Measurements from ENCODE around the gene YBEY.
"Not testable (repeated sequence)": the region's sequence is repeated elsewhere in the genome, so short reads cannot be mapped to it uniquely, and the experiment has no call there.

The YBEY gene, protein sequence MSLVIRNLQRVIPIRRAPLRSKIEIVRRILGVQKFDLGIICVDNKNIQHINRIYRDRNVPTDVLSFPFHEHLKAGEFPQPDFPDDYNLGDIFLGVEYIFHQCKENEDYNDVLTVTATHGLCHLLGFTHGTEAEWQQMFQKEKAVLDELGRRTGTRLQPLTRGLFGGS

DNA sequence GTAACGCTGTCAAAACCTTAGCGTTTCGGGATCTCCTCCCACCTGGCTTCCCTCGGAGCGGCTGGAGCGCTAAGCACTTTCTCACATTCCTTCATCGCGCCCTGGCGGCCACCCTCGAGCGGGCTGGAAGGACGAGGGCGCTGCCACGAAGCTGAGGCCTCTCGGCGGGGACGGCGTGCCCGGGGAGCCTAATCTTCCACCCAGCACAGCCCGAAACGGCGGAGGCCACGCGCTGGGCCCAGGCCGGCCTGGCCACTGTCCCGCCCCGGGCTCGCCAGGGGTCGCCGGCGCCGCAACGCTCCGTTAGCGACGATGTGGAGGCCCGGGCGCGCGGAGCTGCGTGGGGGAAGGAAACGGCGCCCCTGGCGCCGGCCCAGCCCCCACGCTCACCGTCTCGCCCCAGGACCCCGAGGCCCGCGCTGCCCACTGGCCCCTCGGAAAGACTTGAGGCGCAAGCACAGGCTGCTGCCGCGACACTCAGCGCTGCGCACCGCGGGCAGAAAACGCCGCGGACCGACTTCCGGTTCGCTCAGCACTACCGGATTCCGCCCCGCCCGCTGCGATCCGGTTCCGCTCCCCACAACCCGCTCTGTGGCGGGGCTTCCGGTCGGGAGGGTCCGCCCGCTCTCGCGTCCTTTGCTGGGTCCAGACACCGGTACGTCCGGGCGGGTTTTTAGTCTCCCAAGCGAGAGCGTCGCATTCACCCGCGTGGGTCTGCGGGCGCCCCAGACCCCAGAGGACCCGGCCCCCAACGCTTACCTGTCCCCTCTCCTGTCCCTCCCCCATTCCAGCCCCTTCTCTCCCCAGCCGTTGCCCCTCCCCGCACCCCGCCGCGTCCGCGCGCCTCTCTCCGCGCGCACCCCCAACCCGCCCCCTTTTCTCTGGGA lies at the start of gene YBEY:
Gene YBEY (plus strand): TSS at position 582 of the 887 bp plus-strand sequence. CDS start 572 bp downstream, outside the sequence.
- TF ChIP-seq, protein P1, sequence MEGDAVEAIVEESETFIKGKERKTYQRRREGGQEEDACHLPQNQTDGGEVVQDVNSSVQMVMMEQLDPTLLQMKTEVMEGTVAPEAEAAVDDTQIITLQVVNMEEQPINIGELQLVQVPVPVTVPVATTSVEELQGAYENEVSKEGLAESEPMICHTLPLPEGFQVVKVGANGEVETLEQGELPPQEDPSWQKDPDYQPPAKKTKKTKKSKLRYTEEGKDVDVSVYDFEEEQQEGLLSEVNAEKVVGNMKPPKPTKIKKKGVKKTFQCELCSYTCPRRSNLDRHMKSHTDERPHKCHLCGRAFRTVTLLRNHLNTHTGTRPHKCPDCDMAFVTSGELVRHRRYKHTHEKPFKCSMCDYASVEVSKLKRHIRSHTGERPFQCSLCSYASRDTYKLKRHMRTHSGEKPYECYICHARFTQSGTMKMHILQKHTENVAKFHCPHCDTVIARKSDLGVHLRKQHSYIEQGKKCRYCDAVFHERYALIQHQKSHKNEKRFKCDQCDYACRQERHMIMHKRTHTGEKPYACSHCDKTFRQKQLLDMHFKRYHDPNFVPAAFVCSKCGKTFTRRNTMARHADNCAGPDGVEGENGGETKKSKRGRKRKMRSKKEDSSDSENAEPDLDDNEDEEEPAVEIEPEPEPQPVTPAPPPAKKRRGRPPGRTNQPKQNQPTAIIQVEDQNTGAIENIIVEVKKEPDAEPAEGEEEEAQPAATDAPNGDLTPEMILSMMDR (IDR thresholded peaks at IDR 0.05; ENCODE audit: borderline replicate concordance, insufficient read depth, low read depth, low read length) = peak; percentile 27; the same call in 1 of the 2 replicates
- peak within 1 kb of the TSS; percentile 66 for H3K4me3 ChIP-seq (ENCODE audit: low read depth, low read length)

- no peak overlapping the region for H3K4me3 ChIP-seq (ENCODE audit: low read depth, low read length)
- TF ChIP-seq, protein P1 (IDR thresholded peaks at IDR 0.05; ENCODE audit: borderline replicate concordance, insufficient read depth, low read depth, low read length) = no peak
Observed at GRCh38 chr21:46237474-46237873, 48.7 kb upstream of the YBEY start.

DNA sequence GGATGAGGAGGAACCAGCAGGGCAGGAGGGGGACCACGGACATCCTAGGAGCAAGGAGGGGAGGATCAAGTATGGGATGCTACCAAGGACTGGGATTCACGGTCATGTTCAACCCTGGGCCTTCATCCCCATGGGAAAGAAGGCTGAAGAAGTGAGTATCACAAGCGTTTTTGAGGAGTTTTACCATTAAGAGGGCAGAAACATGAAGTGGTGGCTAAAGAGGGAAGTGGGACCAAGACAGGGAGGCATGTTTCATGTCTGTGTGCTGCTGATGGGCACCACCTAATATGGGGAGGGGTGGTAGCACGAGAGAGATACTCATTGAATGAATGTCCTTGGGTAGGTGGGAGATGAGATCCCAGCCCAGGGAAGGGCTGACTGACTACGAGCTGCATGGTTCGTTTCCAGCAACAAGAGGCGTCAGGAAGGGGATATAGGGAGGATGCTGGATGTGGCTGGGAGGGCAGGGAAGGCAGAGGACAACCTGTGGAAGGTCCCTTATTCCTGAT lies 46.3 kb upstream of the YBEY start:
- no peak overlapping the region for H3K4me3 ChIP-seq (ENCODE audit: low read depth, low read length)
- TF ChIP-seq, protein P1 (IDR thresholded peaks at IDR 0.05; ENCODE audit: borderline replicate concordance, insufficient read depth, low read depth, low read length) = no peak

- not testable (repeated sequence) for H3K4me3 ChIP-seq (ENCODE audit: low read depth, low read length)
Observed at GRCh38 chr21:46241577-46241976, 44.6 kb upstream of the YBEY start.

DNA sequence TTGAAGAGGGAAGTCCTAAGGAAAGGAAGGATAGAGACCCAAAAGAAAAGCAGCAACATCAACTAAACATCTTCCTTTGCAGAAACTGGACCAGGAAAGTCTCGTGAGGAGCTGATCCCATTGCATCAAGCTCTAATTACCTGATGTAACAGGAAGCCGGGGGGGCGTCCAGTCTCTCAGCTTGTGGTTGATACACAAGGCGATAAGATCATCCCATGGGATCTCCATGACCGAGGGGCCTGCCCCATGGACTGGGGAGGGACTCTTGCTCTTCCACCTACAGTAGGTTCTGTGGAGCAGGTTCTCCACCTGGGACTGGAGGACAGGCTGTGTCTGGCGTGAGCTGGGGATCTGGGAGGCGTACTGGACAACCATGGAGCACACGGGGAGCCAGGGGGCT lies 42.8 kb upstream of the YBEY start:
- TF ChIP-seq, protein P1 (IDR thresholded peaks at IDR 0.05; ENCODE audit: borderline replicate concordance, insufficient read depth, low read depth, low read length) = no peak
- H3K4me3 ChIP-seq (ENCODE audit: low read depth, low read length) = no peak overlapping the region

GRCh38 chr21:46243960-46244361 lies 42.2 kb upstream of the YBEY start:
- no peak overlapping the region for H3K4me3 ChIP-seq (ENCODE audit: low read depth, low read length)
- TF ChIP-seq, protein P1 (IDR thresholded peaks at IDR 0.05; ENCODE audit: borderline replicate concordance, insufficient read depth, low read depth, low read length) = no peak

DNA sequence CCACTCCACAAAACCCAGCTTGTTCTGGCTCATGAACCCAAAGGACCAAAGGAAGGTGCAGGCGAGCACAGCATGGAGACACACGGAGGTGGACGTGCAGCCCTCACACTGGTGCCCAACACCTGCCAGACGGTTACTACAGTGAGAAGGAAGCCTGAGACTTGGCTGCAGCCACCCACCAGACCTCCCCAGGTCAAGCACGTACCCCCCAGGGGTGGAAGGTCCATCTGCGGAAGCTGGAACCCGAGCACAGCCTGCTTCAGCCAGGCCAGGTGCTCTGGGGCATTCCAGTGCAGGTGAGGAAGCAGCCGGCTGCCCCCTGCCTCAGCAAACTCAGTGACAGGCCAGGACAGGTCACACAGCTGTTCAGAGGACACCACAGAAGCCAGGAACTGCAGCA lies 41.5 kb upstream of the YBEY start:
- TF ChIP-seq, protein P1 (IDR thresholded peaks at IDR 0.05; ENCODE audit: borderline replicate concordance, insufficient read depth, low read depth, low read length) = no peak
- H3K4me3 ChIP-seq (ENCODE audit: low read depth, low read length) = no peak overlapping the region

Measured in GM12875 (cell line).